OCI-LY3 (cell line): ENCODE results near the gene AGFG1.

ENCODE experiments used
- H2AFZ ChIP-seq: fragments of 200-600, 300-600 bp; shearing (Covaris generic); 2 replicates; pipeline ENCODE4 v1.6.0; 2014; ENCODE audit warnings: antibody characterized with exemption, low read depth, low read length
- H3K27ac ChIP-seq: fragments of 200-600, 300-600 bp; sonication (generic); 2 replicates; pipeline ENCODE4 v1.5.1; 2014; ENCODE audit warnings: mild to moderate bottlenecking, low read length, moderate library complexity, mixed read lengths
- H3K27me3 ChIP-seq: fragments of 200-600, 300-600 bp; sonication (generic); 2 replicates; pipeline ENCODE4 v1.6.1; 2014; ENCODE audit warnings: low read depth, low read length, mixed read lengths
- H3K36me3 ChIP-seq: fragments of 200-600, 300-600 bp; sonication (generic); replicated peaks from 2 replicates; pipeline ENCODE3; 2014; ENCODE audit warnings: low read depth, low read length, mixed read lengths
- H3K4me1 ChIP-seq: fragments of 300-600, 200-600 bp; sonication (generic); 2 replicates; pipeline ENCODE4 v1.6.1; 2014; ENCODE audit warnings: low read length, mixed read lengths
- H3K4me2 ChIP-seq: fragments of 200-600, 300-600 bp; sonication (generic); 2 replicates; pipeline ENCODE4 v1.6.1; 2014; ENCODE audit warnings: low read length, mixed read lengths
- H3K4me3 ChIP-seq: fragments of 300-600, 200-600 bp; sonication (generic); 2 replicates; pipeline ENCODE4 v1.5.1; 2014; ENCODE audit warnings: antibody characterized with exemption, mild to moderate bottlenecking, low read length, moderate library complexity
- H3K79me2 ChIP-seq: fragments of 300-600, 200-600 bp; shearing (Covaris generic); 2 replicates; pipeline ENCODE4 v1.6.1; 2014; ENCODE audit warnings: mild to moderate bottlenecking, low read length, mixed read lengths
- H3K9ac ChIP-seq: fragments of 300-600, 200-600 bp; shearing (Covaris generic); 2 replicates; pipeline ENCODE4 v1.6.0; 2014; ENCODE audit warnings: mild to moderate bottlenecking, low read length, moderate library complexity
- H3K9me3 ChIP-seq: fragments of 200-600, 300-600 bp; shearing (Covaris generic); 2 replicates; pipeline ENCODE4 v1.6.1; 2014; ENCODE audit warnings: low read length, mixed read lengths; ENCODE audit not compliant: insufficient read depth
- H4K20me1 ChIP-seq: fragments of 200-600, 300-600 bp; sonication (generic); 2 replicates; pipeline ENCODE4 v1.6.1; 2016; ENCODE audit warnings: low read length, mixed read lengths; ENCODE audit not compliant: insufficient read depth
- CTCF ChIP-seq: fragments of 200-600, 300-600 bp; sonication (generic); IDR thresholded peaks from 2 replicates; pipeline ENCODE4 v1.5.1; 2014; ENCODE audit warnings: antibody characterized with exemption, low read length, low read depth
- EZH2phosphoT487 ChIP-seq: fragments of 200-600 bp; shearing (Covaris generic); IDR thresholded peaks from 2 replicates; pipeline ENCODE4 v1.6.1; 2018; ENCODE audit warnings: antibody characterized with exemption, mixed run types, low read depth

AGFG1 gene

GRCh38 chr2:227473122-227473461 is 1.1 kb downstream of the AGFG1 start:
- TF ChIP-seq EZH2phosphoT487 (no peak), CTCF (no peak)
- Histone ChIP-seq H4K20me1 (peaks cover 35% of the 10 kb centered on the region), H3K79me2 (peaks cover 62% of the 10 kb centered on the region), H3K9ac (peak overlapping the region; percentile 80; the same call in 1 of the 2 replicates), H3K36me3 (no peaks in the 10 kb centered on the region), H3K9me3 (no peaks in the 10 kb centered on the region), H3K27me3 (no peaks in the 10 kb centered on the region), H3K4me1 (peaks cover 14% of the 10 kb centered on the region), H3K4me2 (peak overlapping the region; percentile 94), H3K4me3 (peak overlapping the region; percentile 98), H2AFZ (no peak overlapping the region), H3K27ac (no peak overlapping the region)

- Histone ChIP-seq H3K4me2 (peak overlapping the region; percentile 94), H4K20me1 (peaks cover 36% of the 10 kb centered on the region), H3K4me1 (peaks cover 14% of the 10 kb centered on the region), H3K36me3 (no peaks in the 10 kb centered on the region), H2AFZ (no peak overlapping the region), H3K4me3 (peak overlapping the region; percentile 98), H3K27me3 (no peaks in the 10 kb centered on the region), H3K9ac (no peak overlapping the region), H3K79me2 (peaks cover 68% of the 10 kb centered on the region), H3K27ac (no peak overlapping the region), H3K9me3 (no peaks in the 10 kb centered on the region)
- TF ChIP-seq EZH2phosphoT487 (no peak), CTCF (no peak)
Measured at GRCh38 chr2:227473806-227474205, 1.9 kb downstream of the AGFG1 start.

GRCh38 chr2:227474410-227474809 is 2.5 kb downstream of the AGFG1 start:
- Histone ChIP-seq H3K4me3 (no peak overlapping the region), H3K9ac (no peak overlapping the region), H4K20me1 (peaks cover 40% of the 10 kb centered on the region), H3K36me3 (no peaks in the 10 kb centered on the region), H3K27me3 (no peaks in the 10 kb centered on the region), H3K9me3 (no peaks in the 10 kb centered on the region), H2AFZ (no peak overlapping the region), H3K79me2 (peaks cover 73% of the 10 kb centered on the region), H3K27ac (no peak overlapping the region), H3K4me1 (peaks cover 14% of the 10 kb centered on the region), H3K4me2 (peak overlapping the region; percentile 94; the same call in 1 of the 2 replicates)
- no peak for TF ChIP-seq EZH2phosphoT487
- no peak for TF ChIP-seq CTCF

- Histone ChIP-seq H3K4me1 (peaks cover 24% of the 10 kb centered on the region), H3K4me2 (no peak overlapping the region)
Measured at GRCh38 chr2:227477291-227477690, 5.3 kb downstream of the AGFG1 start.

More at GRCh38 chr2:227477291-227477690, 5.3 kb downstream of the AGFG1 start:
- TF ChIP-seq EZH2phosphoT487 (no peak), CTCF (no peak)
- Histone ChIP-seq H3K9me3 (no peaks in the 10 kb centered on the region), H3K27me3 (no peaks in the 10 kb centered on the region), H4K20me1 (peaks cover 64% of the 10 kb centered on the region), H3K27ac (no peak overlapping the region), H2AFZ (no peak overlapping the region), H3K4me3 (no peak overlapping the region), H3K9ac (no peak overlapping the region), H3K36me3 (no peaks in the 10 kb centered on the region), H3K79me2 (peaks cover 95% of the 10 kb centered on the region)
